Measurements from ENCODE around the gene SERF2.

GRCh38 chr15:43824302-43825246 is 32.5 kb downstream of the SERF2 start, which contains the start of gene MFAP1:
- TF ChIP-seq CTCF (conservative IDR thresholded peaks at IDR 0.05; ENCODE audit: low read depth, low read length) (no peak), EZH2 (IDR thresholded peaks at IDR 0.05; ENCODE audit: low read length, unreplicated experiment) (no peak), EZH2phosphoT487 (IDR thresholded peaks at IDR 0.05; ENCODE audit: borderline replicate concordance, low read length) (no peak)

Data from PC-3 (cell line).